GM23338 (cell line): ENCODE data around the gene TBCD. TPM values are rescaled to one million over a fixed set of nuclear protein-coding genes. Genes with fewer than 3 reads are reported as not detected.

Experiments used
- ATAC-seq: fragments of 200-7000 bp; cut with Tn5 transposase; 3 replicates; pipeline ENCODE4 v1.9.1; 2020
- DNase-seq: peaks from one replicate; pipeline ENCODE4 v3.0.0-alpha.2; 2015; ENCODE audit warnings: low spot score
- H2AFZ ChIP-seq: fragments of 200-600 bp; sonication (generic); 2 replicates; pipeline ENCODE4 v1.8.0; 2016; ENCODE audit warnings: antibody characterized with exemption, mild to moderate bottlenecking, moderate library complexity
- H3F3A ChIP-seq: fragments of 200-600 bp; sonication (generic); replicated peaks from 2 replicates; pipeline ENCODE4 v1.8.0; 2017; ENCODE audit warnings: antibody characterized with exemption, mixed run types, low read depth
- H3K27ac ChIP-seq: fragments of 200-600 bp; sonication (generic); 2 replicates; pipeline ENCODE4 v1.6.1; 2016; ENCODE audit warnings: low read depth
- H3K27me3 ChIP-seq: fragments of 200-600 bp; sonication (generic); 2 replicates; pipeline ENCODE4 v1.8.0; 2016; ENCODE audit warnings: mild to moderate bottlenecking, mixed run types, moderate library complexity; ENCODE audit not compliant: insufficient read depth
- H3K36me3 ChIP-seq: fragments of 200-600 bp; sonication (generic); 2 replicates; pipeline ENCODE4 v1.8.0; 2016; ENCODE audit warnings: mild to moderate bottlenecking; ENCODE audit not compliant: insufficient read depth
- H3K4me1 ChIP-seq: fragments of 200-600 bp; sonication (generic); 2 replicates; pipeline ENCODE4 v1.8.0; 2016; ENCODE audit warnings: mild to moderate bottlenecking, moderate library complexity; ENCODE audit not compliant: insufficient read depth
- H3K4me2 ChIP-seq: fragments of 200-600 bp; sonication (generic); 2 replicates; pipeline ENCODE4 v1.7.1; 2017; ENCODE audit warnings: mixed run types
- H3K4me3 ChIP-seq: fragments of 200-600 bp; sonication (generic); 2 replicates; pipeline ENCODE4 v1.6.1; 2016; ENCODE audit warnings: mixed run types
- H3K79me2 ChIP-seq: fragments of 200-600 bp; sonication (generic); replicated peaks from 2 replicates; pipeline ENCODE4 v1.8.0; 2017; ENCODE audit warnings: mild to moderate bottlenecking; ENCODE audit not compliant: insufficient read depth
- H3K9me2 ChIP-seq: fragments of 200-600 bp; sonication (generic); 2 replicates; pipeline ENCODE4 v1.8.0; 2017; ENCODE audit not compliant: insufficient read depth
- H4K20me1 ChIP-seq: fragments of 200-600 bp; sonication (generic); replicated peaks from 2 replicates; pipeline ENCODE4 v1.8.0; 2017; ENCODE audit warnings: mild to moderate bottlenecking; ENCODE audit not compliant: insufficient read depth
- H3K27ac Mint-ChIP-seq: 2 replicates; pipeline ENCODE4 v1.8.0; 2020; ENCODE audit warnings: inconsistent platforms, mild to moderate bottlenecking, moderate library complexity, mixed read lengths
- H3K27me3 Mint-ChIP-seq: 3 replicates; pipeline ENCODE4 v1.8.0; 2022; ENCODE audit warnings: low read depth, mild to moderate bottlenecking, moderate library complexity, mixed read lengths, inconsistent platforms; ENCODE audit not compliant: insufficient read depth, poor library complexity
- H3K36me3 Mint-ChIP-seq: 3 replicates; pipeline ENCODE4 v1.8.0; 2021; ENCODE audit warnings: low read depth, mild to moderate bottlenecking, inconsistent platforms, moderate library complexity, mixed read lengths
- H3K4me1 Mint-ChIP-seq: 3 replicates; pipeline ENCODE4 v1.8.0; 2020; ENCODE audit warnings: mild to moderate bottlenecking, inconsistent platforms, mixed read lengths
- H3K4me3 Mint-ChIP-seq: 3 replicates; pipeline ENCODE4 v1.8.0; 2021; ENCODE audit warnings: moderate library complexity, mild to moderate bottlenecking, inconsistent platforms, mixed read lengths
- H3K9me3 Mint-ChIP-seq: 3 replicates; pipeline ENCODE4 v1.8.0; 2020; ENCODE audit warnings: moderate library complexity, mild to moderate bottlenecking, inconsistent platforms, mixed read lengths
- CREB1 ChIP-seq: fragments of 250-450 bp; sonication (Bioruptor Pico); IDR thresholded peaks from 2 replicates; pipeline ENCODE4 v1.5.0; 2020; ENCODE audit warnings: low read depth, mild to moderate bottlenecking, moderate library complexity
- EZH2 ChIP-seq: fragments of 200-600 bp; sonication (generic); IDR thresholded peaks from one replicate; pipeline ENCODE4 v1.8.0; 2017; ENCODE audit warnings: antibody characterized with exemption, mild to moderate bottlenecking, low read depth; ENCODE audit not compliant: unreplicated experiment
- POLR2AphosphoS5 ChIP-seq: IDR thresholded peaks from 2 replicates; pipeline ENCODE4 v1.6.1; 2016; ENCODE audit warnings: antibody characterized with exemption, low read depth
- ZNF331 ChIP-seq: fragments of 250-450 bp; sonication (Bioruptor Pico); IDR thresholded peaks from 2 replicates; pipeline ENCODE4 v1.5.0; 2020; ENCODE audit warnings: low read depth, mild to moderate bottlenecking, moderate library complexity
- polyA plus RNA-seq: library from polyadenylated mRNA; unstranded; fragments of >200 nt; fragmentation: Nextera tagmentation; extraction: Ambion mirVana; gene quantifications from 2 replicates; pipeline ENCODE4 v1.2.1, GENCODE V29; 2016
- total RNA-seq: library from RNA; depleted of rRNA; stranded (reverse); fragments of >200 nt; shearing (Covaris generic); gene quantifications from 2 replicates; pipeline ENCODE4 v1.2.3, GENCODE V29; 2014
- TF ChIP-seq, protein P1 (sequence below), 2 experiments: fragments of 200-600 bp in 1 of 2; sonication (generic) in 1 of 2; conservative IDR thresholded peaks; 2 replicates each; pipeline versions ENCODE4 v1.5.1 to v1.6.1; 2016 to 2017; ENCODE audit warnings: antibody characterized with exemption in 2 of 2, low read depth in 2 of 2, mild to moderate bottlenecking in 2 of 2, moderate library complexity in 1 of 2
- TF ChIP-seq, protein P2 (sequence below): fragments of 250-450 bp; sonication (Bioruptor Pico); IDR thresholded peaks from 2 replicates; pipeline ENCODE4 v1.5.0; 2020; ENCODE audit warnings: mild to moderate bottlenecking, moderate library complexity
- TF ChIP-seq, protein P3 (sequence below): IDR thresholded peaks from one replicate; pipeline ENCODE4 v1.6.1; 2018; ENCODE audit warnings: antibody characterized with exemption; ENCODE audit not compliant: unreplicated experiment

The TBCD gene
- total and polyA plus RNA-seq, 2 experiments from 2014 or later, result 75.0 to 116 TPM

DNA sequence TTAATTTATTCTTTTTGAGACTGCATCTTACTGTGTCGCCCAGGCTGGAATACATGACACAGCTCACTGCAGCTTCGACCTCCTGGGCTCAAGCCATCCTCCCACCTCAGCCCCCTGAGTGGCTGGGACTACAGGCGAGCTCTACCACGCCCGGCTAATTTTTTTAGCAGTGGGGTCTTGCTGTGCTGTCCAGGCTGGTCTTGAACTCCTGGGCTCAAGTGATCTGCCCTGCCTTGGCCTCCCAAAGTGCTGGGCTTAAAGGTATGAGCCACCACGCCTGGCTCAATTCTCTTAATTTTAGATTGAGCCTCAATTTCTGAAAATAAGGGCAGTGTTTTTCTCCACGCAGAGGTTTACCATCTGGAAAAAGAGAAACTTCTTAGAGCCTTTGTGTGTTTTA lies 46.9 kb downstream of the TBCD start:
- H3K9me2 ChIP-seq, result no peaks in the 10 kb centered on the region
- no peak overlapping the region for H3K27ac Mint-ChIP-seq
- H3K4me1 ChIP-seq, result no peaks in the 10 kb centered on the region
- no peak for TF ChIP-seq EZH2
- TF ChIP-seq, protein P1, sequence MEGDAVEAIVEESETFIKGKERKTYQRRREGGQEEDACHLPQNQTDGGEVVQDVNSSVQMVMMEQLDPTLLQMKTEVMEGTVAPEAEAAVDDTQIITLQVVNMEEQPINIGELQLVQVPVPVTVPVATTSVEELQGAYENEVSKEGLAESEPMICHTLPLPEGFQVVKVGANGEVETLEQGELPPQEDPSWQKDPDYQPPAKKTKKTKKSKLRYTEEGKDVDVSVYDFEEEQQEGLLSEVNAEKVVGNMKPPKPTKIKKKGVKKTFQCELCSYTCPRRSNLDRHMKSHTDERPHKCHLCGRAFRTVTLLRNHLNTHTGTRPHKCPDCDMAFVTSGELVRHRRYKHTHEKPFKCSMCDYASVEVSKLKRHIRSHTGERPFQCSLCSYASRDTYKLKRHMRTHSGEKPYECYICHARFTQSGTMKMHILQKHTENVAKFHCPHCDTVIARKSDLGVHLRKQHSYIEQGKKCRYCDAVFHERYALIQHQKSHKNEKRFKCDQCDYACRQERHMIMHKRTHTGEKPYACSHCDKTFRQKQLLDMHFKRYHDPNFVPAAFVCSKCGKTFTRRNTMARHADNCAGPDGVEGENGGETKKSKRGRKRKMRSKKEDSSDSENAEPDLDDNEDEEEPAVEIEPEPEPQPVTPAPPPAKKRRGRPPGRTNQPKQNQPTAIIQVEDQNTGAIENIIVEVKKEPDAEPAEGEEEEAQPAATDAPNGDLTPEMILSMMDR (conservative IDR thresholded peaks at IDR 0.05; ENCODE audit: low read depth in 2 of 2), result no peak
- H3K4me1 Mint-ChIP-seq, result peaks cover 10% of the 10 kb centered on the region
- no peaks in the 10 kb centered on the region for H3F3A ChIP-seq
- no peak overlapping the region for H3K4me3 ChIP-seq
- no peaks in the 10 kb centered on the region for H3K27me3 ChIP-seq
- H3K27ac ChIP-seq, result no peak overlapping the region
- no peak for DNase-seq
- peaks cover 15% of the 10 kb centered on the region for H3K27me3 Mint-ChIP-seq
- H4K20me1 ChIP-seq, result peaks cover 4% of the 10 kb centered on the region
- H3K36me3 Mint-ChIP-seq, result peaks cover 55% of the 10 kb centered on the region
- no peak overlapping the region for H3K4me3 Mint-ChIP-seq
- ATAC-seq, result no peak
- H3K79me2 ChIP-seq, result peaks cover 64% of the 10 kb centered on the region
- H2AFZ ChIP-seq, result no peak overlapping the region
- peaks cover 14% of the 10 kb centered on the region; the same call in 1 of the 2 replicates for H3K36me3 ChIP-seq
- no peak overlapping the region for H3K4me2 ChIP-seq
- H3K9me3 Mint-ChIP-seq, result peaks cover 32% of the 10 kb centered on the region

DNA sequence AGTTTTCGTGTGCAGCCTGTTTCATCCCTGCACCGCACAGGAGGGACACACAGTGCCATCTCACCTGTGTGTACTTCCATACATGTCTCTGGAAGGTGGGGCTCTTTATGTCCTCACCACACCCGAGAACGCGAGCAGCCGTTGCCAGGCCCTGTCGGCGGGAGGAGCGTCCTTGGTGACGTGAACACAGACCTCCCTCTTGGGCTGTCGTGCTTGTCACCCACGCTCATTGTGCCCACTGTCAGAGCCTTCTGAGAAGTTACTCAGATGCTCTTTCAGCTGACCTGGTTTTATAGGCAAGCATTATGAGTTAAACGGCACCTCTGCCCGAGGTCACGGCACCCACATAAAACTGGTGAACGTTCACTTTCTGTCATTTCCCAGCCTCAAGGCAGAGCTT lies 47.7 kb downstream of the TBCD start:
- no peak overlapping the region for H3K4me3 ChIP-seq
- H4K20me1 ChIP-seq, result peaks cover 4% of the 10 kb centered on the region
- peaks cover 14% of the 10 kb centered on the region; the same call in 1 of the 2 replicates for H3K36me3 ChIP-seq
- peaks cover 15% of the 10 kb centered on the region for H3K27me3 Mint-ChIP-seq
- peaks cover 10% of the 10 kb centered on the region for H3K4me1 Mint-ChIP-seq
- no peak overlapping the region for H3K4me3 Mint-ChIP-seq
- no peaks in the 10 kb centered on the region for H3F3A ChIP-seq
- no peak for DNase-seq
- H3K27me3 ChIP-seq, result no peaks in the 10 kb centered on the region
- peaks cover 55% of the 10 kb centered on the region for H3K36me3 Mint-ChIP-seq
- no peaks in the 10 kb centered on the region for H3K9me2 ChIP-seq
- H3K27ac Mint-ChIP-seq, result no peak overlapping the region
- no peak overlapping the region for H2AFZ ChIP-seq
- peaks cover 32% of the 10 kb centered on the region for H3K9me3 Mint-ChIP-seq
- H3K79me2 ChIP-seq, result peaks cover 57% of the 10 kb centered on the region
- no peak overlapping the region for H3K27ac ChIP-seq
- ATAC-seq, result no peak
- no peak overlapping the region for H3K4me2 ChIP-seq
- no peaks in the 10 kb centered on the region for H3K4me1 ChIP-seq
- TF ChIP-seq, protein P1 (conservative IDR thresholded peaks at IDR 0.05; ENCODE audit: low read depth in 2 of 2), result no peak
- TF ChIP-seq, protein P2, sequence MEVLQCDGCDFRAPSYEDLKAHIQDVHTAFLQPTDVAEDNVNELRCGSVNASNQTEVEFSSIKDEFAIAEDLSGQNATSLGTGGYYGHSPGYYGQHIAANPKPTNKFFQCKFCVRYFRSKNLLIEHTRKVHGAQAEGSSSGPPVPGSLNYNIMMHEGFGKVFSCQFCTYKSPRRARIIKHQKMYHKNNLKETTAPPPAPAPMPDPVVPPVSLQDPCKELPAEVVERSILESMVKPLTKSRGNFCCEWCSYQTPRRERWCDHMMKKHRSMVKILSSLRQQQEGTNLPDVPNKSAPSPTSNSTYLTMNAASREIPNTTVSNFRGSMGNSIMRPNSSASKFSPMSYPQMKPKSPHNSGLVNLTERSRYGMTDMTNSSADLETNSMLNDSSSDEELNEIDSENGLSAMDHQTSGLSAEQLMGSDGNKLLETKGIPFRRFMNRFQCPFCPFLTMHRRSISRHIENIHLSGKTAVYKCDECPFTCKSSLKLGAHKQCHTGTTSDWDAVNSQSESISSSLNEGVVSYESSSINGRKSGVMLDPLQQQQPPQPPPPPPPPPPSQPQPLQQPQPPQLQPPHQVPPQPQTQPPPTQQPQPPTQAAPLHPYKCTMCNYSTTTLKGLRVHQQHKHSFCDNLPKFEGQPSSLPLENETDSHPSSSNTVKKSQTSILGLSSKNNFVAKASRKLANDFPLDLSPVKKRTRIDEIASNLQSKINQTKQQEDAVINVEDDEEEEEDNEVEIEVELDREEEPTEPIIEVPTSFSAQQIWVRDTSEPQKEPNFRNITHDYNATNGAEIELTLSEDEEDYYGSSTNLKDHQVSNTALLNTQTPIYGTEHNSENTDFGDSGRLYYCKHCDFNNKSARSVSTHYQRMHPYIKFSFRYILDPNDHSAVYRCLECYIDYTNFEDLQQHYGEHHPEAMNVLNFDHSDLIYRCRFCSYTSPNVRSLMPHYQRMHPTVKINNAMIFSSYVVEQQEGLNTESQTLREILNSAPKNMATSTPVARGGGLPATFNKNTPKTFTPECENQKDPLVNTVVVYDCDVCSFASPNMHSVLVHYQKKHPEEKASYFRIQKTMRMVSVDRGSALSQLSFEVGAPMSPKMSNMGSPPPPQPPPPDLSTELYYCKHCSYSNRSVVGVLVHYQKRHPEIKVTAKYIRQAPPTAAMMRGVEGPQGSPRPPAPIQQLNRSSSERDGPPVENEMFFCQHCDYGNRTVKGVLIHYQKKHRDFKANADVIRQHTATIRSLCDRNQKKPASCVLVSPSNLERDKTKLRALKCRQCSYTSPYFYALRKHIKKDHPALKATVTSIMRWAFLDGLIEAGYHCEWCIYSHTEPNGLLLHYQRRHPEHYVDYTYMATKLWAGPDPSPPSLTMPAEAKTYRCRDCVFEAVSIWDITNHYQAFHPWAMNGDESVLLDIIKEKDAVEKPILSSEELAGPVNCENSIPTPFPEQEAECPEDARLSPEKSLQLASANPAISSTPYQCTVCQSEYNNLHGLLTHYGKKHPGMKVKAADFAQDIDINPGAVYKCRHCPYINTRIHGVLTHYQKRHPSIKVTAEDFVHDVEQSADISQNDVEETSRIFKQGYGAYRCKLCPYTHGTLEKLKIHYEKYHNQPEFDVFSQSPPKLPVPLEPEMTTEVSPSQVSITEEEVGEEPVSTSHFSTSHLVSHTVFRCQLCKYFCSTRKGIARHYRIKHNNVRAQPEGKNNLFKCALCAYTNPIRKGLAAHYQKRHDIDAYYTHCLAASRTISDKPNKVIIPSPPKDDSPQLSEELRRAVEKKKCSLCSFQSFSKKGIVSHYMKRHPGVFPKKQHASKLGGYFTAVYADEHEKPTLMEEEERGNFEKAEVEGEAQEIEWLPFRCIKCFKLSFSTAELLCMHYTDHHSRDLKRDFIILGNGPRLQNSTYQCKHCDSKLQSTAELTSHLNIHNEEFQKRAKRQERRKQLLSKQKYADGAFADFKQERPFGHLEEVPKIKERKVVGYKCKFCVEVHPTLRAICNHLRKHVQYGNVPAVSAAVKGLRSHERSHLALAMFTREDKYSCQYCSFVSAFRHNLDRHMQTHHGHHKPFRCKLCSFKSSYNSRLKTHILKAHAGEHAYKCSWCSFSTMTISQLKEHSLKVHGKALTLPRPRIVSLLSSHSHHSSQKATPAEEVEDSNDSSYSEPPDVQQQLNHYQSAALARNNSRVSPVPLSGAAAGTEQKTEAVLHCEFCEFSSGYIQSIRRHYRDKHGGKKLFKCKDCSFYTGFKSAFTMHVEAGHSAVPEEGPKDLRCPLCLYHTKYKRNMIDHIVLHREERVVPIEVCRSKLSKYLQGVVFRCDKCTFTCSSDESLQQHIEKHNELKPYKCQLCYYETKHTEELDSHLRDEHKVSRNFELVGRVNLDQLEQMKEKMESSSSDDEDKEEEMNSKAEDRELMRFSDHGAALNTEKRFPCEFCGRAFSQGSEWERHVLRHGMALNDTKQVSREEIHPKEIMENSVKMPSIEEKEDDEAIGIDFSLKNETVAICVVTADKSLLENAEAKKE (CRISPR knock-in tag), result no peak
- TF ChIP-seq ZNF331 (CRISPR knock-in tag) (no peak), CREB1 (CRISPR knock-in tag) (no peak), POLR2AphosphoS5 (no peak)
- TF ChIP-seq, protein P3, sequence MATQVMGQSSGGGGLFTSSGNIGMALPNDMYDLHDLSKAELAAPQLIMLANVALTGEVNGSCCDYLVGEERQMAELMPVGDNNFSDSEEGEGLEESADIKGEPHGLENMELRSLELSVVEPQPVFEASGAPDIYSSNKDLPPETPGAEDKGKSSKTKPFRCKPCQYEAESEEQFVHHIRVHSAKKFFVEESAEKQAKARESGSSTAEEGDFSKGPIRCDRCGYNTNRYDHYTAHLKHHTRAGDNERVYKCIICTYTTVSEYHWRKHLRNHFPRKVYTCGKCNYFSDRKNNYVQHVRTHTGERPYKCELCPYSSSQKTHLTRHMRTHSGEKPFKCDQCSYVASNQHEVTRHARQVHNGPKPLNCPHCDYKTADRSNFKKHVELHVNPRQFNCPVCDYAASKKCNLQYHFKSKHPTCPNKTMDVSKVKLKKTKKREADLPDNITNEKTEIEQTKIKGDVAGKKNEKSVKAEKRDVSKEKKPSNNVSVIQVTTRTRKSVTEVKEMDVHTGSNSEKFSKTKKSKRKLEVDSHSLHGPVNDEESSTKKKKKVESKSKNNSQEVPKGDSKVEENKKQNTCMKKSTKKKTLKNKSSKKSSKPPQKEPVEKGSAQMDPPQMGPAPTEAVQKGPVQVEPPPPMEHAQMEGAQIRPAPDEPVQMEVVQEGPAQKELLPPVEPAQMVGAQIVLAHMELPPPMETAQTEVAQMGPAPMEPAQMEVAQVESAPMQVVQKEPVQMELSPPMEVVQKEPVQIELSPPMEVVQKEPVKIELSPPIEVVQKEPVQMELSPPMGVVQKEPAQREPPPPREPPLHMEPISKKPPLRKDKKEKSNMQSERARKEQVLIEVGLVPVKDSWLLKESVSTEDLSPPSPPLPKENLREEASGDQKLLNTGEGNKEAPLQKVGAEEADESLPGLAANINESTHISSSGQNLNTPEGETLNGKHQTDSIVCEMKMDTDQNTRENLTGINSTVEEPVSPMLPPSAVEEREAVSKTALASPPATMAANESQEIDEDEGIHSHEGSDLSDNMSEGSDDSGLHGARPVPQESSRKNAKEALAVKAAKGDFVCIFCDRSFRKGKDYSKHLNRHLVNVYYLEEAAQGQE, result no peak
